GM21381 (cell line): ENCODE measurements around the gene GJC2.
"Not testable (repeated sequence)": the region's sequence is repeated elsewhere in the genome, so short reads cannot be mapped to it uniquely, and the experiment has no call there.

ENCODE experiments used
- ATAC-seq: cut with Tn5 transposase; IDR thresholded peaks from one replicate; pipeline ENCODE4 v1.9.1; 2021; ENCODE audit warnings: mild to moderate bottlenecking, moderate library complexity; ENCODE audit not compliant: unreplicated experiment

GJC2 gene

DNA sequence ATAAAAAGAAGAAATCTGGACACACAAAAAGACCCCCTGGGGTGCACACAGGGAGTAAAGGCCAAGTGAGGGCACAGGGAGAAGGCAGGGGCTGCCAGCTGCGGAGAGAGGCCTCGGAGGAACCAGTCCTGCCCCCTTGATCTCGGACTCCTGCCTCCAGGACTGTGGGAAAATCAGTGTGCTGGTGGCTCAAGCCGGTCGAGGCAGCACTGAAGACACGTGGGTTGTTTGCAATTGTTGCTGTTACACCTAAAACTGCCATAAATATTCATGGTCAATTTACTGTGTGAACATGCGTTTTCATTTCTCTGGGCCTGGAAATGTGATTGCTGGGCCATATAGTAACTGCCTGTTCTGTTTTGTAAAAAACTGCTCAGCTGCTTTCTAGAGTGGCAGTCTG is 34.4 kb downstream of the GJC2 start:
- ATAC-seq = no peak

DNA sequence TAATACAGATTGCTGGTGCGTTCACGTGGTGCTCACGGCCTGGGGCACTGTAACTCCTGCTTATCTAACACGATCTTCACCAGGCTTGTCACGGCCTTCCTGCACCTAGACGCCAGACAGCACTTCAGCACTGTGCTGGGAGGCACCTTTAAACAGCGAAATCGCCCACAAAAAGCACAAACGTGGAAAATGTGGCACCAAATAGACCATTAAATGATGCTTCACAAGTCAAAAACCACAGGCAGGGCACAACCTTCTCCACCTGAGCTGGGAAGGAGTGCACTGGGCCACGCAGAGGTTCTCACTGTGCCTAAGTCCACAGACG is 35.9 kb downstream of the GJC2 start:
- ATAC-seq = no peak

DNA sequence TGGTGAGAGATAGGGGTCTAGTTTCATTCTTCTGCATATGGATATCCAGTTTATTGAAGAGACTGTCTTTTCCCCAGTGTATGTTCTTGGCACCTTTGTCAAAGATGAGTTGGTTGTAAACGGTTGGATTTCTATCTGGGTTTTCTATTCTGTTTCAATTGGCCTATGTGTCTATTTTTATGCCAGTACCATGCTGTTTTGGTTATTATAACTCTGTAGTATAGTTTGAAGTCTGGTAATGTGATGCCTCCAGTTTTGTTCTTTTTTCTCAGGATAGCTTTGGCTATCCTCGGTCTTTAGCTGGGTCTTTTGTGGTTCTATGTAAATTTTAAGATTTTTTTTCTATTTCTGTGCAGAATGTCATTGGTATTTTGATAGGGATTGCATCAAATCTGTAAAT is 38.5 kb downstream of the GJC2 start:
- not testable (repeated sequence) for ATAC-seq

DNA sequence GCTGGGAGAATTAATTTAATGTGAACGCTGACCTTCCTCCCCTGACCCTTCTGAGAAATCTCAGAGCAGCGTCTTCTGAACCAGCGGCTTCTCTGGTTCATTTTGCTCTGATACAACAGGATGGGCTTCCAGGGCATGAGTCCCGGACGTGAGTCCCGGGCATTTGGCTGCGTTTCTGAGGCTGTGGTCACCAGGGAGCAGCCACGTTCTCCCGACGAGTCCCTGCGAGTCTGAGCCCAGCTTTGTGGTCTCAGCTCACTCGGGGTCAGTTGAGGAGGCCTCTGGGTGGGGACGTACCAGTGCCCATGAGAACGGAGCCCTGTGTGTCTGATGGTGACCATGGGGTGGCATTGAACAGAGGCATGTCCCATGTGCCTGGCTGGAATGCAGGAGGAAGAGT is 40.5 kb downstream of the GJC2 start:
- ATAC-seq = no peak

DNA sequence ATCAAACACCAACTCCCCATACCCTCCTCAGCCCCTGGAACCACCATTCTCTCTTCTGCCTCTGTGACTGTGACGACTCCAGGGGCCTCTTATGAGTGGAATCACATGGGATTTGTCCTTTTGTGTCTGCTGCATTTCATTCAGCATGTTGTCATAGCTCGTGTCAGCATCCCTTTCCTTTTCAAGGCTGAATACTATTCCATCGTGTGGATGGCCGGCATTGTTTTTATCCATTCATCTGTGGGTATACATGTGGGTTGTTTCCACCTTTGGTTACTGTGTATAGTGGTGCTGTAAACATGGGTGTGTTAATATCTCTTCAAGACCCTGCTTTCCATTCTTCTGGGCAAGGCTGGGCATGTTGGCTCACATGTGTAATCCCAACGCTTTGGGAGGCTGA is 41.0 kb downstream of the GJC2 start:
- ATAC-seq = no peak

GRCh38 chr1:228194436-228194835 is 44.7 kb downstream of the GJC2 start:
- ATAC-seq = no peak

- no peak for ATAC-seq
These were observed 45.4 kb downstream of the GJC2 start for GRCh38 chr1:228194921-228195812.

DNA sequence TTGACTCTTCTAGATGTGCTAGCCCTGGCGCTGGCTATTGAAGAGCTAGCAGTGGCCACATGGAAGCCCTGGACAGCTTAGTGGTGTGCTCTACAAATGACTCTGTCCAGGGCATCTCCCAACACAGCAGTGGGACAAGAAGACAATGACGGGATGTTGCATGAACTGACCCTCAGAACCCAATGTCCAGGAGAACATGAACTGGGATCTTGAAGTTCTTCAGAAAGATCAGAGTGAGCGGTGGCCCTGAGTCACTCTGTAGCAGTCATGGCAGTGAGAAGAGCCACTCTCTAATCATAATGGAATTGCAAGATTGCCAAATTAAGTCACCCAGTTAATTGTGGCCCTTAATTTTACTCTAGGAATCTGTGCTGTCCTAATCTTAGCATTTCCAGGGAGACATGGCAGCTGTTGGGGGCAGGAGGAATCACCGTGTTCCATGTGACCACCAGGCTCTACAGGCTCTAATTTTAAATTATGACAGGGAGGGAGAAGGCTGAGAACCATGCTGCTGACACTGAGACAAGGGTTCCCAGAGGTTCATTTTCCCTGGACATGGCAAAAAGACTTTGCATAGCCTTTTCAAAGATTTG is 47.9 kb downstream of the GJC2 start:
- no peak for ATAC-seq

GRCh38 chr1:228198977-228199590 is 49.4 kb downstream of the GJC2 start:
- no peak for ATAC-seq

DNA sequence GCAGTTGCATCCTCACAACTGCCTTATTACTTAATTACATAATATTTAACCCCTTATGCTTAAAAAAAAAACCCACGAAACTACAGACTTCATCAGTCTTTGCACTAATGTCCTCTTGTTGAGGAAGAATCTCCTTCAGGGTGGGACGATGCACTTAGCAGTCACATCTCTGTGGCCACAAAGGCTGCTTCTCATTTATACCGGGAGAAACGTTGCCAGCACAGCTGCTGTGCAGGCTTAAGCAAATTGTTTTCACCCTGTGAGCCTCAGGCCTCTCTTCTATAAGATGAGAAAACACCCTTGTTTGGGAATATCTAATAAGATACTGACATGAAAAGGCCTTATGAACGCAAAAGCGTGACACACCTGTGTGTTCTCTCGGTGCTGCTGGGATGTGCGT is 55.2 kb downstream of the GJC2 start:
- no peak for ATAC-seq

DNA sequence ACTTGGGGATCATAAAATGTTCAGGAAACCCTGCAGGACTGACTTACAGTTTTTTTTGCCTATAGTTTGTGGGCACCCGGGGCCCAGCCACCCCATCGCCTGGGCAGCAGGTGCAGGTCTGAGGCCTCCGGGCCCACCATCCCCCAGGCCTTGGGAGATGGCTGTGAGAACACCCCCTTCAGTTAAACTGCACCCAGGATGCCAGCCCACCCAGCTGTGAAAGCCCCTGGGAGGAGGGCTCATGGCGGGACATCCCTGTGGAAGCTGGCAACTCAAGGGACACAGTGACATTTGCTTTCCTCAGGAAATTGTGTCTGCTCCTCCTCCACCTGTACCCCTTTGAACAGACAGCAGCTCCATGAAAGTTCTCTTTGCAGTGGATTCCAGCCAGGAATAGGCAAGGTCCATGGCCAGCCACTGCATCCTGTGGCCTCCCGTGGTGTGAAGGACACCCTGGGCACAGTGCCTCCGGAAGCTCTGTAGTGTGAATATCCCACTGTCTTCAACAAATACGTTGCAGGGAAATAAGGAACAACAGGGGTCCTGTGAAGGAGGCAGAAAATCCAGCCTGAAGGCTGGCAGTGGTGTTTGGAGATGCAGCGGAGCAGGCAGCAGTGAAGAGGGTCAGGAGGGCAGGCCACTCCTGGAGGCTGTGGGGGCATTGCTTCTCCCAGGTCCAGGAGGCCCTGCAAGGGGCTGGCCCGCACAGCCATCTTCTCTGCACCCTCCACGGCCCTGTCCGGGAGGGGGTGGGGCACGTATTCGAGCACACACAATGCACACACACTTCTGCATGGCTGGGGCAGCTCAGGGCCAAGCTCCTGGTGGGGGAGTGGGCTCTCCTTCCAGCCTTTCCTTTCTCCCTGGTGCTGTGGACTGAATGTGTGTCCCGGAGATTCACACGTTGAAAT is 56.1 kb downstream of the GJC2 start:
- ATAC-seq = no peak

DNA sequence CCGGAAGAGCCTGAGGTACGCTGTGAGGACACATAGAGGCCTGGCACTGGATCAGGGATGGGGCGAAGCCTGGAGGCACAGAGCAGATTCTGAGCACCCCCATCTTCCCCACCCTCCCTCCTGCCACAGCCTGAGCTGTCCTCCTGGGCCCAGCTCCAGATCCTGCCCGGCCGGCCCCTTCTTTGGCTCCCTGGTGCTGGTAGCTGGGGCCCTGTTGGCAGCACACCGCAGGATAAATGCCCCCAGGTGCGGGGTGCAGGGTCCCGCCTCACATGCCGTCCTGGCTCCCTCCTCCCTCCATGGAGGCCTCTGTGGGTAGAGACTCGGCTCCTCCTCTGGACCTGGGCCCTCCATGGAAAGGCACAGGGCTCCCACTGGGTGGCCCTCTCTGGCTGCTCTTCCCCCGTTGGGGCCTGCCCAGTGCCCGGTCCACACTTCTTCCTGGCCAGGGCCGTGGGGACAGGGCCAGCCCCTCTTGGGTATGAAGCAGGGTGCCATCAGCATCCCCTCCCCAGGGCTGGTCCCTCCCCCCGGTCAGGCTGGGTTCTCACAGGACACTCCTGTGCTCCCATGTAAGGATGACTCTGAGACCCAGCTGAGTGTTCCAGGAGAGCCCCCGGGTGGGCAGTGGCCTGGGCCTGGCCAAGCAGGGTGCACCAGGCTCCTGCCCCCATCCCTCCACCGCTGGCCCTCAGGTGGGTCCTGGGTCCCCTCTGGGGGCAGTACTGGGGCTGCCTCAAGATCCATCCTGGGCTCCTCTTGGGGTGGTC is 57.0 kb downstream of the GJC2 start:
- no peak for ATAC-seq

DNA sequence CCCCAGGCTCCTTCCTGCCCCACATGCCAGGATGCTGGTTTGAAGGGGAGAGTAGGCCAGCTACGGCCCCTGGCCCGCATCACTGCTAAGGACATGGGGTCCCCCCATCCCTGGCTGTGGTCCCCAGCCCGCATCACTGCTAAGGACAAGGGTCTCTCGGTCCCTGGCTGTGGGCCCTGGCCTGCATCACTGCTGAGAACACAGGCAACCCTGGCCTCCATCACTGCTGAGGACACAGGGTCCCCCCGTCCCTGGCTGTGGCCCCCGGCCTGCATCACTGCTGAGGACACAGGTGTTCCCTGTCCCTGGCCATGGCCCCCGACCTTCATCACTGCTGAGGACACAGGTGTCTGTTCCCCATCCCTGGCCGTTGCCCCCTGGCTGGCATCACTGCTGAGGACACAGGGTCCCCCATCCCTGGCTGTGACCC is 57.7 kb downstream of the GJC2 start:
- no peak for ATAC-seq

GRCh38 chr1:228207851-228208821 is 58.4 kb downstream of the GJC2 start, which contains the start of gene OBSCN:
Gene OBSCN (plus strand): TSS chr1:228208044. CDS start chr1:228211784, 3,740 bp downstream.
- ATAC-seq = no peak

DNA sequence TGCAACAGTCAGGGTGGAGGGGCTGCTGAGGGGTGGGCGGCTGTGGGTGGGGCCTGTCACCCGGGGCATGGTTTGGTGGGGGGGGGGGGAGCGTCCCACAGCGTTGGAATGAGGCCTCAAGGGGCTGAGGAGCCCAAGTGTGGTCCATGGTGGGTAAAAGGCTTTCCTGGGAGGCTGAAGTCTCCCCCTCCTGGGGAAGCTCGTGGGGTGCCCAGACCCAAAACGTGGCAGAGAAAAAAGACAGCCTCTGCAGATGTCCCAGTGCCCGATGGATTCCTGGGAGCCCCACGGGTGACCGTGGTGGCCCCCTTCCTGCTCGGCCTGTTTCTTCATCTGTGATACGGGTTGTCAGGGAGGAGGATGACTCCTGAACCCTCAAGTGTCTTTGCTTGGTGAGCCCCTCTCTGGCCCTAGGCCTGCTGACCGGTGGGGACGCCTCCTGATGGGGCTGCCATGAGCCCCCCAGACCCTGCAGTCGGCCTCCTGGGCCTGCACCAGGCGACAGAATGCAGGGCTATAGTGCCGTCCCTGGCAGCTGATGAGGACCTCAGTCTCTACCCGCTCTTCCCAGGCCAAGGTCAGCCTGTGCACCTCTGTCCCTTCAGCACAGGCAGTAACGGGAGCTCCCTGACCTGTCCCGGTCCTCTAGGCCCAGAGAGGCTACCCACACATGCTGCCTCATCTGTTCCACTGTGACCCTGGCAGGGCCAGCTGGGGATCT is 59.3 kb downstream of the GJC2 start:
- no peak for ATAC-seq
